K562 (cell line): ENCODE results near the gene OR2D2. TPM values are rescaled to one million over a fixed set of nuclear protein-coding genes. Genes with fewer than 3 reads are reported as not detected.

ENCODE experiments used
- ADNP ChIP-seq: fragments of 200-800 bp; sonication (Bioruptor generic); IDR thresholded peaks from 2 replicates; pipeline ENCODE4 v1.6.1; 2016; ENCODE audit warnings: missing genetic modification characterization, missing compliant biosample characterization
- ARID1B ChIP-seq: fragments of 450-650 bp; IDR thresholded peaks from 2 replicates; pipeline ENCODE4 v1.6.1; 2016; ENCODE audit warnings: antibody characterized with exemption, mild to moderate bottlenecking, inconsistent platforms
- EP300 ChIP-seq: IDR thresholded peaks from 2 replicates; pipeline ENCODE4 v1.6.1; 2012; ENCODE audit warnings: low read length, improper control_type of control experiment
- ESRRB ChIP-seq: fragments of 250-450 bp; sonication (Bioruptor Pico); IDR thresholded peaks from 2 replicates; pipeline ENCODE4 v1.5.0; 2020; ENCODE audit warnings: mild to moderate bottlenecking, moderate library complexity, borderline replicate concordance
- MTA2 ChIP-seq: fragments of 450-650 bp; IDR thresholded peaks from 2 replicates; pipeline ENCODE4 v1.6.1; 2016; ENCODE audit warnings: low read depth
- NCOA2 ChIP-seq, 2 experiments: fragments of 450-650 bp; IDR thresholded peaks; 2 replicates each; pipeline ENCODE4 v1.6.1; 2018; ENCODE audit warnings: mild to moderate bottlenecking in 2 of 2, moderate library complexity in 1 of 2; ENCODE audit not compliant: partially characterized antibody in 2 of 2
- NELFE ChIP-seq: IDR thresholded peaks from 2 replicates; pipeline ENCODE4 v1.6.1; 2011; ENCODE audit warnings: mild to moderate bottlenecking; ENCODE audit not compliant: insufficient read depth, insufficient read length
- NEUROD1 ChIP-seq: fragments of 150-350 bp; IDR thresholded peaks from 2 replicates; pipeline ENCODE4 v1.6.1; 2014; ENCODE audit warnings: borderline replicate concordance, low read length, low read depth; ENCODE audit not compliant: partially characterized antibody
- NR2C2 ChIP-seq, 2 experiments: fragments of 200-800 bp in 1 of 2; sonication (Bioruptor generic) in 1 of 2; sonication (generic) in 1 of 2; formaldehyde crosslinking in 1 of 2; IDR thresholded peaks; 2 replicates each; pipeline versions ENCODE4 v1.6.1 to v1.8.0; 2016 to 2022; ENCODE audit warnings: mild to moderate bottlenecking in 1 of 2, missing compliant biosample characterization in 1 of 2, missing genetic modification characterization in 1 of 2, missing genetic modification reagents in 1 of 2
- PHTF2 ChIP-seq: fragments of 250-450 bp; sonication (Bioruptor Pico); IDR thresholded peaks from 2 replicates; pipeline ENCODE4 v1.5.0; 2021; ENCODE audit warnings: mild to moderate bottlenecking
- RBM25 ChIP-seq: fragments of 200-400 bp; formaldehyde crosslinking; IDR thresholded peaks from 2 replicates; pipeline ENCODE4 v1.6.1; 2018; ENCODE audit warnings: low read length, low read depth, moderate library complexity; ENCODE audit not compliant: severe bottlenecking
- RHOXF2B ChIP-seq: fragments of 250-450 bp; sonication (Bioruptor Pico); conservative IDR thresholded peaks from 2 replicates; pipeline ENCODE4 v1.5.1; 2021
- SAFB2 ChIP-seq: fragments of 200-400 bp; formaldehyde crosslinking; IDR thresholded peaks from 2 replicates; pipeline ENCODE4 v1.6.1; 2018; ENCODE audit warnings: borderline replicate concordance, low read length, low read depth, moderate library complexity; ENCODE audit not compliant: severe bottlenecking
- TCF3 ChIP-seq: sonication (generic); formaldehyde crosslinking; IDR thresholded peaks from 2 replicates; pipeline ENCODE4 v1.4.0; 2020; ENCODE audit warnings: mild to moderate bottlenecking, missing genetic modification reagents
- ZKSCAN1 ChIP-seq: fragments of 150-350 bp; IDR thresholded peaks from 2 replicates; pipeline ENCODE4 v1.6.1; 2016; ENCODE audit warnings: low read depth, low read length
- ZNF12 ChIP-seq: sonication (generic); formaldehyde crosslinking; IDR thresholded peaks from 2 replicates; pipeline ENCODE4 v1.4.0; 2020; ENCODE audit warnings: mild to moderate bottlenecking, missing genetic modification reagents
- ZNF316 ChIP-seq: fragments of 450-650 bp; IDR thresholded peaks from 2 replicates; pipeline ENCODE4 v1.6.1; 2016
- ZNF57 ChIP-seq: fragments of 450-650 bp; formaldehyde crosslinking; IDR thresholded peaks from 2 replicates; pipeline ENCODE4 v1.4.0; 2020; ENCODE audit warnings: mild to moderate bottlenecking, moderate library complexity
- ZNF76 ChIP-seq: fragments of 250-450 bp; sonication (Bioruptor Pico); IDR thresholded peaks from 2 replicates; pipeline ENCODE4 v1.4.0; 2020; ENCODE audit warnings: mild to moderate bottlenecking, moderate library complexity, borderline replicate concordance
- ZNF764 ChIP-seq: fragments of 250-450 bp; sonication (Bioruptor Pico); IDR thresholded peaks from 2 replicates; pipeline ENCODE4 v1.4.0; 2020; ENCODE audit warnings: low read depth, mild to moderate bottlenecking, moderate library complexity
- polyA plus RNA-seq, 8 experiments: library from polyadenylated mRNA; depleted of rRNA in 4 of 8; stranded (reverse) in 5 of 8; unstranded in 3 of 8; fragments of >200 nt; fragmentation: Nextera tagmentation in 2 of 8; fragmentation: Illumina TruSeq in 1 of 8; extraction: Ambion mirVana in 2 of 8; extraction: Trizol in 1 of 8; gene quantifications; 2 replicates each; pipeline versions ENCODE4 v1.2.1 to v1.2.3, GENCODE V29; 2011 to 2014; ENCODE audit warnings: inconsistent platforms in 1 of 8, missing spikeins in 1 of 8
- total RNA-seq, 7 experiments: library from RNA; depleted of rRNA in 6 of 7; stranded (reverse); fragments of >200 nt in 6 of 7; fragmentation: Illumina TruSeq in 2 of 7; extraction: Trizol in 2 of 7; gene quantifications; 2 replicates each; pipeline versions ENCODE4 v1.2.1 to v1.2.3, GENCODE V29; 2011 to 2021; ENCODE audit warnings: low replicate concordance in 1 of 7
- TF ChIP-seq, protein P1 (sequence below): fragments of 250-450 bp; sonication (Bioruptor Pico); IDR thresholded peaks from 2 replicates; pipeline ENCODE4 v1.8.0; 2022; ENCODE audit warnings: inconsistent platforms, mild to moderate bottlenecking, moderate library complexity, borderline replicate concordance
- TF ChIP-seq, protein P2 (sequence below): sonication (generic); formaldehyde crosslinking; IDR thresholded peaks from 2 replicates; pipeline ENCODE4 v1.8.0; 2023; ENCODE audit warnings: missing genetic modification reagents, mild to moderate bottlenecking, borderline replicate concordance
- TF ChIP-seq, protein P3 (sequence below): fragments of 450-650 bp; formaldehyde crosslinking; IDR thresholded peaks from 2 replicates; pipeline ENCODE4 v1.4.0; 2022; ENCODE audit warnings: mild to moderate bottlenecking, moderate library complexity

The OR2D2 gene
- total and polyA plus RNA-seq, 9 of the 15 experiments (the other 6 are each of a cell fraction or from before 2014, with no cell fraction given): 0.10 to 1.0 (median 0.57) TPM; not detected in 2

DNA sequence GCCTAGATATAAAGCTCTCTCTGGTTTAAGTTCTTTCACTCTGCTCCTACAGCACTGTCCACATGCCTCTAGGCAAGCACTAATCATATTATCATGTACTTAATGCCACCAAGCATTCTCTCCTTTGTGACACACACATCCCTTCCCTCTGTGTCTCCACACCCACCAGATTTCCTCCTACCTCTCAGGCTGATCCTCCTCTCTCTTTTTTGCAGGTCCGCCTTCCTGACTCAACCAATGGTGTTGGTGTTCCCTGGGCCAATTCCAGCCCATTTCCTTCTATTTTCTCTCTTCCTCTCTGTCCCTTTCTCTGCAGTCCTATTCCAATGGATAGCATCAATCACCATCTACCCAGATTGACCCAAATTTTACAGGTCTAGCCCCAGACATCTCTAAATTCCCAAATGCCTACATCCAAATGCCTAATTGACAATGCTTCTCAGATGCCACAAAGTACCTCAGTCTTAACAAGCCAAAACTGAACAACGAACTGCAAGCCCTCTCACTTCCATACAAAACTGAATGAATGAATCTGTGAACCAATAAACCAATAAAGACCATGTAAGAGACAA is 33.4 kb upstream of the OR2D2 start (continued):
- TF ChIP-seq ADNP (no peak), NCOA2 (IDR thresholded peaks at IDR 0.05; ENCODE audit: partially characterized antibody in 2 of 2) (no peak), ZNF57 (no peak), ZNF764 (no peak), NEUROD1 (no peak), MTA2 (no peak), SAFB2 (no peak), NELFE (no peak), ARID1B (no peak), ZNF76 (no peak), PHTF2 (no peak), RHOXF2B (no peak), ESRRB (no peak), NR2C2 (CRISPR knock-in tag; IDR thresholded peaks at IDR 0.05) (no peak), NR2C2 (tag; IDR thresholded peaks at IDR 0.05) (no peak), TCF3 (CRISPR knock-in tag) (no peak), EP300 (no peak), ZNF12 (CRISPR knock-in tag) (no peak), ZKSCAN1 (no peak), RBM25 (no peak), ZNF316 (no peak)
- TF ChIP-seq, protein P1, sequence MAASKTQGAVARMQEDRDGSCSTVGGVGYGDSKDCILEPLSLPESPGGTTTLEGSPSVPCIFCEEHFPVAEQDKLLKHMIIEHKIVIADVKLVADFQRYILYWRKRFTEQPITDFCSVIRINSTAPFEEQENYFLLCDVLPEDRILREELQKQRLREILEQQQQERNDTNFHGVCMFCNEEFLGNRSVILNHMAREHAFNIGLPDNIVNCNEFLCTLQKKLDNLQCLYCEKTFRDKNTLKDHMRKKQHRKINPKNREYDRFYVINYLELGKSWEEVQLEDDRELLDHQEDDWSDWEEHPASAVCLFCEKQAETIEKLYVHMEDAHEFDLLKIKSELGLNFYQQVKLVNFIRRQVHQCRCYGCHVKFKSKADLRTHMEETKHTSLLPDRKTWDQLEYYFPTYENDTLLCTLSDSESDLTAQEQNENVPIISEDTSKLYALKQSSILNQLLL: no peak
- TF ChIP-seq, protein P2, sequence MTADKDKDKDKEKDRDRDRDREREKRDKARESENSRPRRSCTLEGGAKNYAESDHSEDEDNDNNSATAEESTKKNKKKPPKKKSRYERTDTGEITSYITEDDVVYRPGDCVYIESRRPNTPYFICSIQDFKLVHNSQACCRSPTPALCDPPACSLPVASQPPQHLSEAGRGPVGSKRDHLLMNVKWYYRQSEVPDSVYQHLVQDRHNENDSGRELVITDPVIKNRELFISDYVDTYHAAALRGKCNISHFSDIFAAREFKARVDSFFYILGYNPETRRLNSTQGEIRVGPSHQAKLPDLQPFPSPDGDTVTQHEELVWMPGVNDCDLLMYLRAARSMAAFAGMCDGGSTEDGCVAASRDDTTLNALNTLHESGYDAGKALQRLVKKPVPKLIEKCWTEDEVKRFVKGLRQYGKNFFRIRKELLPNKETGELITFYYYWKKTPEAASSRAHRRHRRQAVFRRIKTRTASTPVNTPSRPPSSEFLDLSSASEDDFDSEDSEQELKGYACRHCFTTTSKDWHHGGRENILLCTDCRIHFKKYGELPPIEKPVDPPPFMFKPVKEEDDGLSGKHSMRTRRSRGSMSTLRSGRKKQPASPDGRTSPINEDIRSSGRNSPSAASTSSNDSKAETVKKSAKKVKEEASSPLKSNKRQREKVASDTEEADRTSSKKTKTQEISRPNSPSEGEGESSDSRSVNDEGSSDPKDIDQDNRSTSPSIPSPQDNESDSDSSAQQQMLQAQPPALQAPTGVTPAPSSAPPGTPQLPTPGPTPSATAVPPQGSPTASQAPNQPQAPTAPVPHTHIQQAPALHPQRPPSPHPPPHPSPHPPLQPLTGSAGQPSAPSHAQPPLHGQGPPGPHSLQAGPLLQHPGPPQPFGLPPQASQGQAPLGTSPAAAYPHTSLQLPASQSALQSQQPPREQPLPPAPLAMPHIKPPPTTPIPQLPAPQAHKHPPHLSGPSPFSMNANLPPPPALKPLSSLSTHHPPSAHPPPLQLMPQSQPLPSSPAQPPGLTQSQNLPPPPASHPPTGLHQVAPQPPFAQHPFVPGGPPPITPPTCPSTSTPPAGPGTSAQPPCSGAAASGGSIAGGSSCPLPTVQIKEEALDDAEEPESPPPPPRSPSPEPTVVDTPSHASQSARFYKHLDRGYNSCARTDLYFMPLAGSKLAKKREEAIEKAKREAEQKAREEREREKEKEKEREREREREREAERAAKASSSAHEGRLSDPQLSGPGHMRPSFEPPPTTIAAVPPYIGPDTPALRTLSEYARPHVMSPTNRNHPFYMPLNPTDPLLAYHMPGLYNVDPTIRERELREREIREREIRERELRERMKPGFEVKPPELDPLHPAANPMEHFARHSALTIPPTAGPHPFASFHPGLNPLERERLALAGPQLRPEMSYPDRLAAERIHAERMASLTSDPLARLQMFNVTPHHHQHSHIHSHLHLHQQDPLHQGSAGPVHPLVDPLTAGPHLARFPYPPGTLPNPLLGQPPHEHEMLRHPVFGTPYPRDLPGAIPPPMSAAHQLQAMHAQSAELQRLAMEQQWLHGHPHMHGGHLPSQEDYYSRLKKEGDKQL: no peak
- TF ChIP-seq, protein P3, sequence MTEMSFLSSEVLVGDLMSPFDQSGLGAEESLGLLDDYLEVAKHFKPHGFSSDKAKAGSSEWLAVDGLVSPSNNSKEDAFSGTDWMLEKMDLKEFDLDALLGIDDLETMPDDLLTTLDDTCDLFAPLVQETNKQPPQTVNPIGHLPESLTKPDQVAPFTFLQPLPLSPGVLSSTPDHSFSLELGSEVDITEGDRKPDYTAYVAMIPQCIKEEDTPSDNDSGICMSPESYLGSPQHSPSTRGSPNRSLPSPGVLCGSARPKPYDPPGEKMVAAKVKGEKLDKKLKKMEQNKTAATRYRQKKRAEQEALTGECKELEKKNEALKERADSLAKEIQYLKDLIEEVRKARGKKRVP (CRISPR knock-in tag): no peak
